Measurements from ENCODE around the gene NHP2. TPM values are rescaled to one million over a fixed set of nuclear protein-coding genes. Genes with fewer than 3 reads are reported as not detected.

Gene NHP2
- total RNA-seq, 1 experiment from 2014 or later: 221 TPM

- H3K27ac ChIP-seq: no peak overlapping the region
- peaks cover 24% of the 10 kb centered on the region for H3K4me1 ChIP-seq (replicated peaks; ENCODE audit: insufficient read depth)
- CTCF ChIA-PET: interaction anchor here (0.6 kb wide), 1 partner anchor 9 kb away, joined by 11 read pairs; no protein-coding TSS in a partner anchor
- no peak overlapping the region for H3K4me3 ChIP-seq
- DNase-seq: peak; percentile 46 to 57
- intact Hi-C loops (cut with micrococcal nuclease; ENCODE audit: unreplicated experiment): no loop called here
- POLR2A ChIA-PET (ENCODE audit: unreplicated experiment): interaction anchor here (0.6 kb wide), 1 partner anchor 43 kb away, joined by 6 read pairs; no protein-coding TSS in a partner anchor
- BruUV-seq (replicated peaks): no TSS peak
- H4K20me1 ChIP-seq (ENCODE audit: insufficient read depth): no peaks in the 10 kb centered on the region
- H3F3A ChIP-seq (ENCODE audit: insufficient read depth, low read depth): peaks cover 18% of the 10 kb centered on the region
- H3K27me3 ChIP-seq (ENCODE audit: insufficient read depth, low read depth): no peaks in the 10 kb centered on the region
- TF ChIP-seq, protein P1, sequence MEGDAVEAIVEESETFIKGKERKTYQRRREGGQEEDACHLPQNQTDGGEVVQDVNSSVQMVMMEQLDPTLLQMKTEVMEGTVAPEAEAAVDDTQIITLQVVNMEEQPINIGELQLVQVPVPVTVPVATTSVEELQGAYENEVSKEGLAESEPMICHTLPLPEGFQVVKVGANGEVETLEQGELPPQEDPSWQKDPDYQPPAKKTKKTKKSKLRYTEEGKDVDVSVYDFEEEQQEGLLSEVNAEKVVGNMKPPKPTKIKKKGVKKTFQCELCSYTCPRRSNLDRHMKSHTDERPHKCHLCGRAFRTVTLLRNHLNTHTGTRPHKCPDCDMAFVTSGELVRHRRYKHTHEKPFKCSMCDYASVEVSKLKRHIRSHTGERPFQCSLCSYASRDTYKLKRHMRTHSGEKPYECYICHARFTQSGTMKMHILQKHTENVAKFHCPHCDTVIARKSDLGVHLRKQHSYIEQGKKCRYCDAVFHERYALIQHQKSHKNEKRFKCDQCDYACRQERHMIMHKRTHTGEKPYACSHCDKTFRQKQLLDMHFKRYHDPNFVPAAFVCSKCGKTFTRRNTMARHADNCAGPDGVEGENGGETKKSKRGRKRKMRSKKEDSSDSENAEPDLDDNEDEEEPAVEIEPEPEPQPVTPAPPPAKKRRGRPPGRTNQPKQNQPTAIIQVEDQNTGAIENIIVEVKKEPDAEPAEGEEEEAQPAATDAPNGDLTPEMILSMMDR (conservative IDR thresholded peaks at IDR 0.05): peak; percentile 64
- no peak for TF ChIP-seq EZH2 (IDR thresholded peaks at IDR 0.05; ENCODE audit: low read depth)
- H2AFZ ChIP-seq: no peak overlapping the region
- H3K4me2 ChIP-seq: no peak overlapping the region
- H3K79me2 ChIP-seq (ENCODE audit: low read depth): no peaks in the 10 kb centered on the region
- no peaks in the 10 kb centered on the region for H3K36me3 ChIP-seq (ENCODE audit: low read depth)
- H3K9me3 ChIP-seq (ENCODE audit: insufficient read depth, low read depth): no peaks in the 10 kb centered on the region
- no peaks in the 10 kb centered on the region for H3K9me2 ChIP-seq (ENCODE audit: insufficient read depth)
These were observed 32.9 kb downstream of the NHP2 start for GRCh38 chr5:178120607-178121357.

GRCh38 chr5:178119915-178120606, 33.6 kb downstream of the NHP2 start:
- Histone ChIP-seq H3K9me2 (ENCODE audit: insufficient read depth) (no peaks in the 10 kb centered on the region), H3K27ac (no peak overlapping the region), H3K27me3 (ENCODE audit: insufficient read depth, low read depth) (no peaks in the 10 kb centered on the region), H3K4me2 (no peak overlapping the region), H3K4me3 (no peak overlapping the region), H3K9me3 (ENCODE audit: insufficient read depth, low read depth) (no peaks in the 10 kb centered on the region), H4K20me1 (ENCODE audit: insufficient read depth) (no peaks in the 10 kb centered on the region), H3K36me3 (ENCODE audit: low read depth) (no peaks in the 10 kb centered on the region), H3K4me1 (replicated peaks; ENCODE audit: insufficient read depth) (peaks cover 21% of the 10 kb centered on the region), H2AFZ (no peak overlapping the region), H3K79me2 (ENCODE audit: low read depth) (no peaks in the 10 kb centered on the region), H3F3A (ENCODE audit: insufficient read depth, low read depth) (peaks cover 18% of the 10 kb centered on the region)
- DNase-seq: no peak
- intact Hi-C loops (cut with micrococcal nuclease; ENCODE audit: unreplicated experiment): no loop called here
- ChIA-PET POLR2A (ENCODE audit: unreplicated experiment) (no interaction called here), CTCF (interaction anchor here (0.6 kb wide), 1 partner anchor 10 kb away, joined by 11 read pairs; no protein-coding TSS in a partner anchor)
- BruUV-seq (replicated peaks): no TSS peak
- TF ChIP-seq, protein P1 (conservative IDR thresholded peaks at IDR 0.05): no peak
- no peak for TF ChIP-seq EZH2 (IDR thresholded peaks at IDR 0.05; ENCODE audit: low read depth)

- no peak for TF ChIP-seq EZH2 (IDR thresholded peaks at IDR 0.05; ENCODE audit: low read depth)
- TF ChIP-seq, protein P1 (conservative IDR thresholded peaks at IDR 0.05): no peak
- no TSS peak for BruUV-seq (replicated peaks)
- Histone ChIP-seq H2AFZ (no peak overlapping the region), H3K79me2 (ENCODE audit: low read depth) (no peaks in the 10 kb centered on the region; the same call in 1 of the 2 replicates), H3K4me3 (no peak overlapping the region), H3K27me3 (ENCODE audit: insufficient read depth, low read depth) (no peaks in the 10 kb centered on the region), H3K9me2 (ENCODE audit: insufficient read depth) (no peaks in the 10 kb centered on the region), H3K4me1 (replicated peaks; ENCODE audit: insufficient read depth) (peaks cover 6% of the 10 kb centered on the region), H3K4me2 (no peak overlapping the region), H3K9me3 (ENCODE audit: insufficient read depth, low read depth) (no peaks in the 10 kb centered on the region), H4K20me1 (ENCODE audit: insufficient read depth) (no peaks in the 10 kb centered on the region), H3F3A (ENCODE audit: insufficient read depth, low read depth) (peaks cover 5% of the 10 kb centered on the region; the same call in 1 of the 2 replicates), H3K36me3 (ENCODE audit: low read depth) (no peaks in the 10 kb centered on the region), H3K27ac (no peak overlapping the region)
- POLR2A ChIA-PET (ENCODE audit: unreplicated experiment): no interaction called here
- no peak for DNase-seq
- CTCF ChIA-PET: no interaction called here
- intact Hi-C loops (cut with micrococcal nuclease; ENCODE audit: unreplicated experiment): no loop called here
These were observed 35.6 kb downstream of the NHP2 start for GRCh38 chr5:178117923-178118701.
